ENCODE results near the gene RFX6. TPM values are rescaled to one million over a fixed set of nuclear protein-coding genes. Genes with fewer than 3 reads are reported as not detected.

Gene RFX6
- polyA plus RNA-seq, 1 of the 3 experiments (the other 2 are of a cell fraction) = not detected

DNA sequence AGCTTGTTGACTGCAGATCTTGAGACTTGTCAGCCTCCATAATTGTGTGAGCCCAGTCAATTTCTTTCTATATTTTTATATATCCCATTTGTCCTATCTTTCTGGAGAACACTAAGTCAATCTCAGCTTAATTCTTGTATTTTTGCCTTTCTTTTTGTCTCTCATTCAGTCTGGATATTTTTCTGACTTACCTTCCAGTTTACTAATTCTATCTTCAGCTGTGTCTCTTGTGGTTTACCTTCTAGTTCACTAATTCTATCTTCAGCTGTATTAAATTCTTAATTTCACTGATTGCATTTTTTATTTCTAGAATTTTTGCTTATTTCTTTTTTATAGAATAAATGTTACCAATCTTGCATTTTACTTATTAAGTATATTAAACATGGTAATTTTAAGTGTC, 17.8 kb upstream of the RFX6 start:
- Histone ChIP-seq H3K4me1 (ENCODE audit: control insufficient read depth in 1 of 2, insufficient read depth in 2 of 2, low read depth in 1 of 2, low read length in 1 of 2) (no peaks in the 10 kb centered on the region), H3K27me3 (ENCODE audit: insufficient read depth) (no peaks in the 10 kb centered on the region), H3K9me2 (no peaks in the 10 kb centered on the region), H3F3A (replicated peaks; ENCODE audit: insufficient read depth) (no peaks in the 10 kb centered on the region), H3K9ac (no peak overlapping the region), H3K9me3 (no peaks in the 10 kb centered on the region), H3K27ac (ENCODE audit: low read depth in 2 of 2, low read length in 1 of 2) (no peak overlapping the region), H3K79me2 (ENCODE audit: insufficient read depth) (no peaks in the 10 kb centered on the region), H3K4me3 (ENCODE audit: low read depth in 2 of 2, low read length in 1 of 2) (no peak overlapping the region), H3K4me2 (no peak overlapping the region), H4K20me1 (ENCODE audit: insufficient read depth) (no peaks in the 10 kb centered on the region), H2AFZ (ENCODE audit: low read depth) (no peak overlapping the region), H3K36me3 (replicated peaks in 1 of 2; ENCODE audit: control insufficient read depth in 1 of 2, insufficient read depth in 2 of 2, low read length in 1 of 2) (no peaks in the 10 kb centered on the region)
- CTCF ChIA-PET = no interaction called here
- POLR2A ChIA-PET = no interaction called here
- DNase-seq = no peak
- no peak for TF ChIP-seq TEAD4 (IDR thresholded peaks at IDR 0.05; ENCODE audit: borderline replicate concordance, insufficient read depth)
- TF ChIP-seq ELF1 (IDR thresholded peaks at IDR 0.05) = no peak
- TF ChIP-seq SMC3 (IDR thresholded peaks at IDR 0.05; ENCODE audit: low read depth, low read length) = no peak
- TF ChIP-seq, protein P1, sequence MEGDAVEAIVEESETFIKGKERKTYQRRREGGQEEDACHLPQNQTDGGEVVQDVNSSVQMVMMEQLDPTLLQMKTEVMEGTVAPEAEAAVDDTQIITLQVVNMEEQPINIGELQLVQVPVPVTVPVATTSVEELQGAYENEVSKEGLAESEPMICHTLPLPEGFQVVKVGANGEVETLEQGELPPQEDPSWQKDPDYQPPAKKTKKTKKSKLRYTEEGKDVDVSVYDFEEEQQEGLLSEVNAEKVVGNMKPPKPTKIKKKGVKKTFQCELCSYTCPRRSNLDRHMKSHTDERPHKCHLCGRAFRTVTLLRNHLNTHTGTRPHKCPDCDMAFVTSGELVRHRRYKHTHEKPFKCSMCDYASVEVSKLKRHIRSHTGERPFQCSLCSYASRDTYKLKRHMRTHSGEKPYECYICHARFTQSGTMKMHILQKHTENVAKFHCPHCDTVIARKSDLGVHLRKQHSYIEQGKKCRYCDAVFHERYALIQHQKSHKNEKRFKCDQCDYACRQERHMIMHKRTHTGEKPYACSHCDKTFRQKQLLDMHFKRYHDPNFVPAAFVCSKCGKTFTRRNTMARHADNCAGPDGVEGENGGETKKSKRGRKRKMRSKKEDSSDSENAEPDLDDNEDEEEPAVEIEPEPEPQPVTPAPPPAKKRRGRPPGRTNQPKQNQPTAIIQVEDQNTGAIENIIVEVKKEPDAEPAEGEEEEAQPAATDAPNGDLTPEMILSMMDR (IDR thresholded peaks at IDR 0.05) = no peak
- TF ChIP-seq, protein P2, sequence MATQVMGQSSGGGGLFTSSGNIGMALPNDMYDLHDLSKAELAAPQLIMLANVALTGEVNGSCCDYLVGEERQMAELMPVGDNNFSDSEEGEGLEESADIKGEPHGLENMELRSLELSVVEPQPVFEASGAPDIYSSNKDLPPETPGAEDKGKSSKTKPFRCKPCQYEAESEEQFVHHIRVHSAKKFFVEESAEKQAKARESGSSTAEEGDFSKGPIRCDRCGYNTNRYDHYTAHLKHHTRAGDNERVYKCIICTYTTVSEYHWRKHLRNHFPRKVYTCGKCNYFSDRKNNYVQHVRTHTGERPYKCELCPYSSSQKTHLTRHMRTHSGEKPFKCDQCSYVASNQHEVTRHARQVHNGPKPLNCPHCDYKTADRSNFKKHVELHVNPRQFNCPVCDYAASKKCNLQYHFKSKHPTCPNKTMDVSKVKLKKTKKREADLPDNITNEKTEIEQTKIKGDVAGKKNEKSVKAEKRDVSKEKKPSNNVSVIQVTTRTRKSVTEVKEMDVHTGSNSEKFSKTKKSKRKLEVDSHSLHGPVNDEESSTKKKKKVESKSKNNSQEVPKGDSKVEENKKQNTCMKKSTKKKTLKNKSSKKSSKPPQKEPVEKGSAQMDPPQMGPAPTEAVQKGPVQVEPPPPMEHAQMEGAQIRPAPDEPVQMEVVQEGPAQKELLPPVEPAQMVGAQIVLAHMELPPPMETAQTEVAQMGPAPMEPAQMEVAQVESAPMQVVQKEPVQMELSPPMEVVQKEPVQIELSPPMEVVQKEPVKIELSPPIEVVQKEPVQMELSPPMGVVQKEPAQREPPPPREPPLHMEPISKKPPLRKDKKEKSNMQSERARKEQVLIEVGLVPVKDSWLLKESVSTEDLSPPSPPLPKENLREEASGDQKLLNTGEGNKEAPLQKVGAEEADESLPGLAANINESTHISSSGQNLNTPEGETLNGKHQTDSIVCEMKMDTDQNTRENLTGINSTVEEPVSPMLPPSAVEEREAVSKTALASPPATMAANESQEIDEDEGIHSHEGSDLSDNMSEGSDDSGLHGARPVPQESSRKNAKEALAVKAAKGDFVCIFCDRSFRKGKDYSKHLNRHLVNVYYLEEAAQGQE (IDR thresholded peaks at IDR 0.05; ENCODE audit: low read depth, low read length) = no peak
- no peak for TF ChIP-seq EZH2phosphoT487 (IDR thresholded peaks at IDR 0.05; ENCODE audit: borderline replicate concordance, low read depth)
- TF ChIP-seq, protein P3, sequence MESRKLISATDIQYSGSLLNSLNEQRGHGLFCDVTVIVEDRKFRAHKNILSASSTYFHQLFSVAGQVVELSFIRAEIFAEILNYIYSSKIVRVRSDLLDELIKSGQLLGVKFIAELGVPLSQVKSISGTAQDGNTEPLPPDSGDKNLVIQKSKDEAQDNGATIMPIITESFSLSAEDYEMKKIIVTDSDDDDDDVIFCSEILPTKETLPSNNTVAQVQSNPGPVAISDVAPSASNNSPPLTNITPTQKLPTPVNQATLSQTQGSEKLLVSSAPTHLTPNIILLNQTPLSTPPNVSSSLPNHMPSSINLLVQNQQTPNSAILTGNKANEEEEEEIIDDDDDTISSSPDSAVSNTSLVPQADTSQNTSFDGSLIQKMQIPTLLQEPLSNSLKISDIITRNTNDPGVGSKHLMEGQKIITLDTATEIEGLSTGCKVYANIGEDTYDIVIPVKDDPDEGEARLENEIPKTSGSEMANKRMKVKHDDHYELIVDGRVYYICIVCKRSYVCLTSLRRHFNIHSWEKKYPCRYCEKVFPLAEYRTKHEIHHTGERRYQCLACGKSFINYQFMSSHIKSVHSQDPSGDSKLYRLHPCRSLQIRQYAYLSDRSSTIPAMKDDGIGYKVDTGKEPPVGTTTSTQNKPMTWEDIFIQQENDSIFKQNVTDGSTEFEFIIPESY (IDR thresholded peaks at IDR 0.05; ENCODE audit: borderline replicate concordance, low read depth) = no peak
- TF ChIP-seq RCOR1 (IDR thresholded peaks at IDR 0.05; ENCODE audit: low read length) = no peak
- no peak for TF ChIP-seq MXI1 (IDR thresholded peaks at IDR 0.05; ENCODE audit: low read depth, low read length)

Data from SK-N-SH (cell line).